GM19468 (cell line): Measurements from ENCODE around the gene ZNRF2.

Experiments
- ATAC-seq: cut with Tn5 transposase; IDR thresholded peaks from one replicate; pipeline ENCODE4 v1.9.1; 2021; ENCODE audit warnings: mild to moderate bottlenecking, moderate library complexity, moderate number of reproducible peaks; ENCODE audit not compliant: unreplicated experiment; ENCODE audit errors: extremely low read depth

Gene ZNRF2

DNA sequence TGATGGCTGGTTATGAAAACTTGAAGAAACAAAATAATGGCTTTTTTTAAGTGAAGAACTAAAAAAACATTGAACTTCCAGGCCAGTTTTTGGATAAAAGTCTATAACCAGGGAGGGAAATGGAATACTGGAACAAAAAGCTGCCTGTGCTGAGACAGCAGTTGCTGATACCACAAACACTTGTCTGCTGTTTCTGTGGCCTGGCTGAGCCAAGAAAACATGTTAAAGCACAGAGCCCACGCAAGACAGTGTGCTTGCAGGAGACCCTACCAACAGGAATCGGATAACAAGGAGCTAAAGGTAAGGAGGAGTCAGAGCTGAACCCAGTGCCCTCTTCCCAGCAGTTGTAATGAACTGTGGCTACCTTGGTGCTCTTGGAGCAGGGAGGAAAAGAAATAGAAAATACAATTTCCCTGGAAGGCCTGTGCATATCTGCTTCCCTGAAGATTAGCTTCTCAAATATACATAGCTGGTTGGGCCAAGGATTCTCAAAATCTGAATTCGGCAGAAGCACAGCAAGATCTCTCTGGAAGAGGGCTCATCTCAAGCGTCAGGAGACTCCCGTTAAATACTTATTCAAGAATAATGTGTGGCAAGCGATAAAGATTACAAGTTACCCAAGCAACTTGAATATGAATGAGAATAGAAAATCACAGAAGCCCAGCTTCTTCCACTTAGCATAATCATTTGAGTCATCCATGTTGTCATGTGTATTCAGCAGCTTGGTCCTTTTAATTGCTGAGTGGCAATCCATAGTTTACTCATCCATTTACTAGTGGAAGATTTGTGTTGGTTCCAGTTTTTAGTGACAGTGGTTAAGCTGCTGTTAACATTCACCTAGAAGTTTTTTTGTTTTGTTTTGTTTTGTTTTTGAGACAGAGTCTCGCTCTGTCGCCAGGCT, 106.6 kb downstream of the ZNRF2 start:
- ATAC-seq: no peak

GRCh38 chr7:30391806-30392205, 107.4 kb downstream of the ZNRF2 start:
- no peak for ATAC-seq

- ATAC-seq: no peak
Measured at GRCh38 chr7:30395676-30396075, 111.3 kb downstream of the ZNRF2 start.

GRCh38 chr7:30396389-30396788, 112.0 kb downstream of the ZNRF2 start:
- ATAC-seq: no peak

DNA sequence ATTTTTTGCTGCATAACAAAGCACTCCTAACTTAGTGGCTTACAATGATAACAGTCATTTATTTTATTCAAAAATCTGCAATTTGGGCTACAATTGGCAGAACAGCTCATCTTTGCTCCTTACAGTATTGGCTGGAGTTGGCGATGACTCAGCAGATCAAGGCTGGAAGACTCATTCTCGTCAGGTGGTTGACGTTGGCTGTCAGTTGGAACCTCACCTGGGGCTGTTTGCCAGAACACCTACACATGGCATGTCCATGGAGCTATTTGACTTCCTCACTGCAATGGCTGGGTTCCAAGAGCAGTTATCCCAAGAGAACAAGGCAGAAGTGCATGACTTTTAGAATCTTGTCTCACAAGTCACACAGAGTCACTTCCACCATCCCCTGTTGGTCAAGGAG, 119.1 kb downstream of the ZNRF2 start:
- ATAC-seq: no peak

GRCh38 chr7:30405179-30405578, 120.8 kb downstream of the ZNRF2 start:
- no peak for ATAC-seq

GRCh38 chr7:30406664-30407425, 122.4 kb downstream of the ZNRF2 start:
- no peak for ATAC-seq

DNA sequence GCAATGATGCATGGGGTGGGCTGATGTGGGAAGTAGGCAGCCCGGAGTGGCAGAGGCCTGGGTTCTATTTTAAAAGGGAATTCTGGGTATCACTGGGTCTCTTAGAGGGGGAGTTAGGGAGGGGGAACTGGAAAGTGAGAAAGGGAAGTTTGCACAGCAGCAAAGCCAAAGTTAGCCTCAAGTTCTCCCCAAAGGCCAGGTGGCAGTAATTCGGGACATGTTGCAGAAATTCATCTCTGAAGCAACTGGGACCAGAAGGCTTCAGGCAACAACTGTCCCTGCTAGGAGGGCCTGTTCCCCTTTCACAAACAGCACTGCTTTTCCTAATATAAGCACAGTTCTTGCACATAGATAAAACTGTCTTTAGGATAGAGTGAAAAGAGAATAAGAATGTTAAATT, 126.8 kb downstream of the ZNRF2 start:
- ATAC-seq: no peak

GRCh38 chr7:30411897-30412296, 127.5 kb downstream of the ZNRF2 start:
- ATAC-seq: no peak

GRCh38 chr7:30412782-30413504, 128.5 kb downstream of the ZNRF2 start:
- no peak for ATAC-seq

- no peak for ATAC-seq
Measured at GRCh38 chr7:30413864-30414263, 129.5 kb downstream of the ZNRF2 start.
